ENCODE results near the gene BCL2.

DNA sequence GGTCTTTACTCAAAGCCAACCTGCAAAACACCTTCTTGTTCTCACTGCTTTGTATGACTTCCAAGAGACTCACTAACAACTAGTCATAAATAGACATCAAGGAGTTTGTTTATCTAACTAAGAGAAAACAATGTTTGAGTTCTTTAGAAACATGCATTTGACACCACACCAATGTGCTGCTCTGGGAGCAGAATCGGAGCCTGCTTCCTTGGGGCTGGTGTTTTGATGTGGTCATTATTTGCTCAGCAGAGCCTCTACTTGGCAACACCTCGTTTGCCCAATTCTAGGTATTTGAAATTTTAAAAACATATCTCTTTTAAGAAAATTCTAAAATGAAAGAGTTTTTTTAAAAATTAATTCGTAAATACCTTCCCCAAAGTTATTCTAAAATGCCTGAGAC is 167.5 kb downstream of the BCL2 start:
- TF ChIP-seq CTCF (IDR thresholded peaks at IDR 0.05) (no peak), EP300 (IDR thresholded peaks at IDR 0.05) (no peak), POLR2AphosphoS5 (IDR thresholded peaks at IDR 0.05) (no peak)
